Neural cell (in vitro differentiated cells): ENCODE measurements around the gene GRAMD4. TPM values are rescaled to one million over a fixed set of nuclear protein-coding genes. Genes with fewer than 3 reads are reported as not detected.
"Not testable (repeated sequence)": the region's sequence is repeated elsewhere in the genome, so short reads cannot be mapped to it uniquely, and the experiment has no call there.

Experiments
- H2AFZ ChIP-seq: fragments of 200-600, 300-800 bp; sonication (generic), shearing (Covaris generic); 2 replicates; pipeline ENCODE4 v1.6.0; 2014; ENCODE audit warnings: low read depth, mild to moderate bottlenecking, antibody characterized with exemption, low read length, moderate library complexity
- H3F3A ChIP-seq: fragments of 200-600 bp; shearing (Covaris generic); 2 replicates; pipeline ENCODE4 v1.6.1; 2016; ENCODE audit warnings: mild to moderate bottlenecking, moderate library complexity, mixed read lengths, antibody characterized with exemption, low read length; ENCODE audit not compliant: insufficient read depth, poor library complexity, severe bottlenecking
- H3K27ac ChIP-seq: fragments of 200-600, 300-800 bp; sonication (generic), shearing (Covaris generic); 2 replicates; pipeline ENCODE4 v1.5.1; 2014; ENCODE audit warnings: mild to moderate bottlenecking, low read length, moderate library complexity
- H3K27me3 ChIP-seq: fragments of 300-800, 200-600 bp; sonication (generic), shearing (Covaris generic); 2 replicates; pipeline ENCODE4 v1.6.0; 2014; ENCODE audit warnings: mild to moderate bottlenecking, low read depth, low read length, moderate library complexity; ENCODE audit not compliant: insufficient read depth
- H3K36me3 ChIP-seq: fragments of 300-800, 200-600 bp; sonication (generic), shearing (Covaris generic); 2 replicates; pipeline ENCODE4 v1.5.1; 2014; ENCODE audit warnings: mild to moderate bottlenecking, antibody characterized with exemption, low read length, moderate library complexity; ENCODE audit not compliant: insufficient read depth
- H3K4me2 ChIP-seq: fragments of 300-800, 200-600 bp; sonication (generic), shearing (Covaris generic); 2 replicates; pipeline ENCODE4 v1.6.0; 2014; ENCODE audit warnings: mild to moderate bottlenecking, low read length
- H3K4me3 ChIP-seq: fragments of 300-800, 200-600 bp; sonication (generic), shearing (Covaris generic); 2 replicates; pipeline ENCODE4 v1.5.1; 2014; ENCODE audit warnings: mild to moderate bottlenecking, low read length, moderate library complexity
- H3K79me2 ChIP-seq: fragments of 200-600 bp; shearing (Covaris generic); replicated peaks from 2 replicates; pipeline ENCODE4 v1.6.0; 2014; ENCODE audit warnings: mild to moderate bottlenecking, low read length, moderate library complexity; ENCODE audit not compliant: insufficient read depth
- H3K9ac ChIP-seq: fragments of 300-800, 200-600 bp; sonication (generic), shearing (Covaris generic); 2 replicates; pipeline ENCODE4 v1.6.1; 2016; ENCODE audit warnings: mild to moderate bottlenecking, low read length, mixed read lengths
- H3K9me2 ChIP-seq: fragments of 200-600 bp; shearing (Covaris generic); 2 replicates; pipeline ENCODE4 v1.6.1; 2016; ENCODE audit warnings: mild to moderate bottlenecking, low read length, mixed read lengths; ENCODE audit not compliant: insufficient read depth
- H3K9me3 ChIP-seq: fragments of 200-600, 300-800 bp; sonication (generic), shearing (Covaris generic); 2 replicates; pipeline ENCODE4 v1.6.1; 2016; ENCODE audit warnings: mild to moderate bottlenecking, mixed run types, low read length, moderate library complexity, mixed read lengths
- H4K20me1 ChIP-seq: fragments of 200-600 bp; shearing (Covaris generic); 2 replicates; pipeline ENCODE4 v1.6.1; 2016; ENCODE audit warnings: mild to moderate bottlenecking, mixed run types; ENCODE audit not compliant: insufficient read depth
- CTCF ChIP-seq: fragments of 450-650 bp; IDR thresholded peaks from 2 replicates; pipeline ENCODE4 v1.5.1; 2014; ENCODE audit warnings: antibody characterized with exemption, mild to moderate bottlenecking, moderate library complexity; ENCODE audit not compliant: poor library complexity, severe bottlenecking
- EP300 ChIP-seq: fragments of 450-650 bp; conservative IDR thresholded peaks from 2 replicates; pipeline ENCODE4 v1.6.1; 2014; ENCODE audit warnings: antibody characterized with exemption, mild to moderate bottlenecking, moderate library complexity; ENCODE audit not compliant: poor library complexity, severe bottlenecking
- EZH2 ChIP-seq: fragments of 200-600, 300-800 bp; shearing (Covaris generic), sonication (generic); IDR thresholded peaks from 2 replicates; pipeline ENCODE4 v1.6.1; 2014; ENCODE audit warnings: antibody characterized with exemption, low read length, borderline replicate concordance, mild to moderate bottlenecking; ENCODE audit not compliant: insufficient read depth, poor library complexity, severe bottlenecking
- MXI1 ChIP-seq: fragments of 450-650 bp; conservative IDR thresholded peaks from 2 replicates; pipeline ENCODE4 v1.6.1; 2014; ENCODE audit warnings: antibody characterized with exemption, mild to moderate bottlenecking; ENCODE audit not compliant: poor library complexity, severe bottlenecking
- POLR2AphosphoS5 ChIP-seq: IDR thresholded peaks from 2 replicates; pipeline ENCODE4 v1.6.1; 2012
- RAD21 ChIP-seq: fragments of 450-650 bp; conservative IDR thresholded peaks from 2 replicates; pipeline ENCODE4 v1.6.1; 2014; ENCODE audit warnings: antibody characterized with exemption, mild to moderate bottlenecking, moderate library complexity
- REST ChIP-seq: IDR thresholded peaks from 2 replicates; pipeline ENCODE4 v1.6.1; 2012; ENCODE audit warnings: borderline replicate concordance
- SMC3 ChIP-seq: fragments of 450-650 bp; conservative IDR thresholded peaks from 2 replicates; pipeline ENCODE4 v1.6.1; 2014; ENCODE audit warnings: antibody characterized with exemption, mild to moderate bottlenecking, moderate library complexity; ENCODE audit not compliant: poor library complexity
- TAF1 ChIP-seq: IDR thresholded peaks from 2 replicates; pipeline ENCODE4 v1.6.1; 2012; ENCODE audit warnings: low read depth
- polyA plus RNA-seq: library from polyadenylated mRNA; depleted of rRNA; stranded (reverse); fragments of >200 nt; gene quantifications from 2 replicates; pipeline ENCODE4 v1.2.3, GENCODE V29; 2014

Gene GRAMD4
- polyA plus RNA-seq, 1 donor from 2014 or later, result 35.6 TPM

- TF ChIP-seq EZH2 (no peak), TAF1 (no peak), MXI1 (no peak), EP300 (no peak), REST (no peak), SMC3 (no peak), CTCF (no peak), RAD21 (no peak), POLR2AphosphoS5 (no peak)
- Histone ChIP-seq H3K79me2 (no peaks in the 10 kb centered on the region), H3F3A (no peaks in the 10 kb centered on the region), H3K9me3 (no peaks in the 10 kb centered on the region), H3K27ac (no peak overlapping the region), H2AFZ (no peak overlapping the region), H3K4me3 (no peak overlapping the region), H3K9me2 (no peaks in the 10 kb centered on the region), H4K20me1 (no peaks in the 10 kb centered on the region), H3K9ac (no peak overlapping the region), H3K27me3 (no peaks in the 10 kb centered on the region), H3K36me3 (no peaks in the 10 kb centered on the region), H3K4me2 (no peak overlapping the region)
These were observed 21.7 kb downstream of the GRAMD4 start for GRCh38 chr22:46641811-46642266.

- not testable (repeated sequence) for H4K20me1 ChIP-seq, H3K27me3 ChIP-seq, H3K27ac ChIP-seq, H3K36me3 ChIP-seq, H3K9me3 ChIP-seq, H3K4me2 ChIP-seq, H3K9me2 ChIP-seq, H3K9ac ChIP-seq, H3K79me2 ChIP-seq, H2AFZ ChIP-seq, H3K4me3 ChIP-seq, H3F3A ChIP-seq
These were observed 22.8 kb downstream of the GRAMD4 start for GRCh38 chr22:46642840-46643480.
